AG08395 (cell line): Measurements from ENCODE around the gene COBL.
A peak's percentile ranks its signal among the peaks of the same experiment; 100 is the strongest.

Source experiments
- DNase-seq: peaks from one replicate; pipeline ENCODE4 v3.0.0; 2012; ENCODE audit warnings: mixed read lengths, low spot score

The COBL gene

DNA sequence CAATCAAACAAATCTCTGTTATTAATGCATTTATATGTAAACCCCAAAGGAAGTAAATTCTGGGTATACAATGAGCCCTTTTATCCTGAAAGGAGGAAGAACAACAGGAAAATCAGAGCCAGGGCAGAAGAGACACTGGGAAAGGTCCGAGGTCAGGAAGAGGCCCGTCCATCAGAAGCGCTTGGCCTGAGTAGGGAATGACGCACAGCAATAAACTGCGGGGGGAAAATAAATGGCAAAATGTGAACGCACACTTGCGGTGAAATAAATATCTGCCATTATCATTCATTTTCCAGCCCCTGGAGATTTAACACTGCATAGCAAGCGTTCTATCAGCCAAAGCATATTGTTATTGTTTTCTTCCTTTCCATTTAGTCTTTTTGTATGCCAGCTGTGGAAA, 243.4 kb downstream of the COBL start:
- DNase-seq = no peak

DNA sequence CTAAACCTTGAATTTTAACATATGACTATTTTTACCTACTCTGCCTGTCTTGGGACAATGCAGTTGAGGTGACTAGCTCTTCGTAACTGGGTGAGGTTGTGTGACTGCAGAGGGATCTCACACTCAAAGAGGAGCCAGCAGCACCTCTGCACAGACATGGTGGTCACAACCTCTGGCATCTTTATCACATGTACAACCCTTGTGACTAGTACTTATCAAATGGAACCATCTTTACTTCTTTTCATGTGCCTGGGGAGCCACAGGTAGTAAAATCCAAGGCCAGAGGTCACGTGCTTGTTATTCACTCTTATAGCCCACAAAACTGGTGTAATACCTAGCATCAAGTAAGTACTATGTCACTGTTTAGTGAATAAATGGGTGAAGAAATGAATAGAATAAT, 244.3 kb downstream of the COBL start:
- no peak for DNase-seq

DNA sequence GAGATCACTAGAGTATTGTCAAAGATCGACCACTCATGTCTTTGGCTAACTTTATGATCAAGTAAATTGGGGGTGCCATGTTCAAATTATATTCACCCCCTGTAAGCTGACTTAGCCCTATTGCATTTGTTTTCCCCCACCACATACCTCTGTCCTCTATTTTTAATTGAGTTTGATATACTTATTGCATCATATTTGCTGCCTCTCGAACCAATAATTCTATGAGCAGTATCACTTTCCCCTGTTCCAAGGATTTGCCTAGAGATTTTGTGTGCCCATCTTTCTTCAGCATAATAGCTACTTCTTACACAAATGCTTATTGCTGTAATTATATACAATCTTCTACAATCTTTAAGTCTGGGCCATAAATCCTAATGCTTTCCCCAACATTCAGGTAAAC, 245.2 kb downstream of the COBL start:
- no peak for DNase-seq

DNA sequence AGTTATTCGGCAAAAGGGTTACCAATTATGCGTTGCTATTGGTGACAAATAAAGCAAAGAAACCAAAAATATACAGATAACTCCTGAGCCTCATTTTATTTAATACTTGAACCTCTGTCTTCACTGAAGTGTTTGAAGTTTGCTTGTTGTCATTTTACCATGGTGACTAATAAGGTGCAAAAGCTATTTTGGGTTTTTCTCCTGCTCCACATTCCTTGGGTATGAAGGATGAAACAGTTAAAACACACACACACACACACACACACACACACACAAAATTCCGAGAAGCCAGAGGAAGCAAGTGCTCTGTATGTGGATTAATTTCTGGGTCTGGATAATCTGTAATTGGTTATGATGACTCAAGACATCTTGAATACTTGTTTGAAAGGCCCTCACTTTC, 246.5 kb downstream of the COBL start:
- DNase-seq = peak; percentile 58

DNA sequence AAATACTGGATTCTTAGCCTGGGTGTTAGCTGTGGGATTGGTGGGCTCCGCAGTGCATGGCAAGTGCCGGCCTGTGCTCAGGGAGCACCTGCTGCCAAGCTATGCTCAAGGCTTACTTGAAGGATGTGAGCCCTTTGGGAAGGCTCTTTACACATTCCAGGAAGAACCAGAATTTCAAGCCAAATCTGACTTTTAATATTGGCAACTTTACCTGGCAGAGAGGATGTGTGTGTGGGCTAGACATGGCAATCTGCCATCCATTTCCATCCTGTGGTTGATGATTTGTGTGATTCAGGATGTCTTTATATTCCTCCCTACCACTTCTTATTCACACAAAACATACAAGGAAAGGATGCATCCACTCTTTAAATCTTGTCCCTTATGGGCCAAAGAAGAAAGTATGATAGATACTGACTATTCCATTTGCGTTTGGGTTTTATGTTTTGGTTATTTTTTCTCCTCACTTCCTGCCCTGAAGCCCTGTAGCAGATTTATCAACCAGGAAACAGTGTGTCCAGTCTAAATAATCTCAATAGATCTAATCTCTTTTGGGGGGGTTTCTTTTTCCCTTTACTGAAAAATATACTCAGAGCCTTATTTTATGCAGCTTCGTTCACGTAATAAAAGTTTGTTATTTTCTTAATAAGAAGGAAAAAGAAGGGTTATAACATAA, 247.1 kb downstream of the COBL start:
- no peak for DNase-seq

DNA sequence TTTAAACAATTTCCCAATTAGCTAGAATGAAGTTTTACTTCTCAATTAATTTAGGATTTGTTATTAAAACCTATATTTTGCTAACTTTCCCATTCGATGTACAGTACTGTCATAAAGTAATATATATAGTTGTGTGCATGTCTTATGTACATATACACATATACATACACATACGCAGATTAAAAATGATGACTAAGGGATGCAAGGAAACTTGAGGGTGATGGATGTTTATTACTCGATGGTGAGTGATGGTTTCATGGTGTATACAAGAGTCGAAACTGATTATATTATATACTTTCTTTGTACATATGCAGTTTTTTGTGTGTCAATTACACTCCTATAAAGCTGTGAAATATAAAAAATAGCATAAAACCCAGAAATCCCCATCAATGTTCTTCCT, 248.2 kb downstream of the COBL start:
- DNase-seq = no peak

DNA sequence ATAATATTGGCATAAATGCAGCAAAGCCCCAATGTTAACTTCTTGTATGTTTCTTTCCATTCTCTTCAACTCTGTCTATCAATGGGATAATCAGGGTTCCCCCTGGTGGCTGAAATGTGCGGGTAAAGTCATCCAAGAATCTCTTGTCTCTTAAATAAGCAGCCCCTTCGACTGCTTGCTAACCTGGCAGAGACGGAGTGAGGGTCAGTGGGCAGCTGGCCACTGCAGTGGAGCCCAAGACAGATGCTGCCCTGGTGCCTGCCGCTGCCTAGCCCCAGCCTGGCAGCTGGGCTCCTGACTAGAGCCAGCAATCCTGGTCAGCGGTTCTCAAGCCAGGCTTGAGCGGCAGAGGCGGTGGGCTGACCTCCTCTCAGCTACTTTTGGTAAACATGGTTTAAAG, 248.9 kb downstream of the COBL start:
- peak; percentile 69 for DNase-seq

DNA sequence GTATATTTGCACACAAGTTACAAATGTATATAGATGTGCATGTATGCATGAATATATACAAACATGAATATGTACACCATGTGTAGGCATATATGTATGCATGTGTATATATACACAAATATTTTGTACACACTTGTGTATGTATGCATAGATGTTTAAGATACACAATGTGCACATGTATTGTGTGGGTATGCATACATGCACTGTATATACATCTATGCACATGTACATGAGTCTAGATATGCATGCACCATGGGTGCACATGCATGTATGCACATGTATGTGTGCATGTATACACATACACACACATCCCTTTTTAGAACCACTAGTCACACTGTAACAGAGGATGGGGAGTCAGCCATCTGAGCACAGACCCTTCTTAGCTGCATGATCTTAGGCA, 249.4 kb downstream of the COBL start:
- no peak for DNase-seq

DNA sequence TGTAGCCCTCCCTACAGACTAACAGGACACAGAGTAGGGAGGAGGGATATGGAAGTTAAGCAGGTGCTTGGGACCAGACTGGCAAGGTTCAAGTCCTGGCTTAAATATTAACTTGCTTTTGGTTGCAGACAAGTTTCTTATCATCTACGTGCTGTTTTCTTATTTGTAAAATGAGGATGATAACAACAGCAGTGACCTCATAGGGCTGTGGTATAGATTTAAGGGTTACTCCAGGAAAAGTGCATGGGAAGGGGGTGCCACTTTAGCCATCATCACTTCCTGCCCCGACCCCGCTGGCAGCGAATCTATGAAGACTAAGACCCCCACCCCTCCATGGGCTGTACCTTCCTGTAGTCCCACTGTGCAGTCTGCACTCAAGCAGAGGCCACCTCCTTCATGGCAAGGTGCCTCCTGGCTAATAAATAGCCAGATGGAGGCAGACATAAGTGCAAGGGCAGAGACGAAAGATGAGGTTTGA, 250.2 kb downstream of the COBL start:
- DNase-seq = no peak

DNA sequence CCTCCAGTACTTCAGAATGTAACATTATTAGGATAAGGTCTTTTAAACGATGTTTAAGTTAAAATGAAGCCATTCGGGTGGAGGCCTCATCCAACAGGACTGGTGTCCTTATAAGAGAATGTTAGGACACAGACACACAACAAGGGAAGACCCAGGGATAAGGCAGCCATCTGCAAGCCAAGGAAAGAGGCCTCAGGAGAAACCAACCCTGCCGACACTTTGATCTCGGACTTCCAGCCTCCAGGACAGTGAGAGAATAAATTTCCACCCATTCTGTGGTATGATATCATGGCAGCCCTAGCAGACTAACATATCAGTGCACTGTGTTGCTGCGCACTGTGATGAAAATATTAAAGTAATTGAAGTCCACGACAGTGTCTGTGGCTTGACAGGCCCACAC, 250.8 kb downstream of the COBL start:
- DNase-seq = no peak

DNA sequence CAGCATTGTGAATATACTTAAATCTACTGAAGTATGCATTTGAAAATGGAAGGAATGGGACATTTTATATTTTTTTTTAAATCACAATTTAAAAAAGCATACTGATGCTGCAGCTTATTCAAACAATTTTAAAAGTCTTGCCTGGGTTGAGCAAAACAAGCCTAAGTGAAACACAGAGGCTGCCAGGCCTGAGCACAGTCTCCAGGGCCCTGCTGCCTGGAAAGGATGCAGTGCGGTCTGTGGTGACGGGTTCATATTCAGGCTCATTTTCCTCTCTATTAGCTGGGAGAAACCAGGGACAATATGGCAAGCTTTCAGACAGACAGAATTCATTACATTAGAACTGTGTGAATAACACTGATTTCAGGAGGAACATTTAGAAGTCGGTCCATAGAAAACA, 251.9 kb downstream of the COBL start:
- no peak for DNase-seq

DNA sequence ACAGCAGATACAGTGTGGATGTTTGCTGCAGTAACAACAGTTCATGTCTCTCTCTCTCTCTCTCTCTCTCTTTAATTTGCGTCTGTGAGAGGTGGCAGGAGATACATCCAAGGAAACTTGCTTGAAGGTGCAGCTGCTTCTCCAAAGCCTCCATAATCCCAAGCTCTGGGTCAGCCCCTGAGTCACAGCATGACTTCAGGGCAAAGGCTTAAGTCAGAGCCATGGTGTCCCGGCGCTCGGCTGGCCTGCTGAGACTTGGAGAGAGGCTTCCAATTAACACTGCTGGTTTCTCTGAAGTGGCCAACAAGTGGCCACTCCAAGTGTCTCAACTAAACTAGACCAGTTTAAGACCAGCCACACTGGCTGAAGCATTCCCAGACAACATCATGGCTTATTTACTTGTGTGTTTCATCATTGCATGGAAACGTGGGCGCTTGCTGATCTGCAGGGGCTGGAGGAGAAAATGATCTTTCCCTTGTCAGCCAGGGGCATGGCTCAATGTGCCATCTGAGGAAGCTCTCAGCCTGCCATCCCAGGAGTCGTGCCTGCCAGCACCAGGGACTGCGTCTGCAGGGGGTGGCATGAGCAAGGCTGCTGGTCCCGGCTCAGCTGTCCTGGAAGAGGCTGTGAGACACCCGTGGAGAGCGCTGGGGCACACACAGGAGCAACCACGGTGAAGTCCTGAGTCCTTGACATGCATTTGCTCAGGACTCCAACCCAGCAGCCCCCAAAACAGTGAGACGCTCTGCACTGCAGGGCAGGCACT, 254.2 kb downstream of the COBL start:
- no peak for DNase-seq

DNA sequence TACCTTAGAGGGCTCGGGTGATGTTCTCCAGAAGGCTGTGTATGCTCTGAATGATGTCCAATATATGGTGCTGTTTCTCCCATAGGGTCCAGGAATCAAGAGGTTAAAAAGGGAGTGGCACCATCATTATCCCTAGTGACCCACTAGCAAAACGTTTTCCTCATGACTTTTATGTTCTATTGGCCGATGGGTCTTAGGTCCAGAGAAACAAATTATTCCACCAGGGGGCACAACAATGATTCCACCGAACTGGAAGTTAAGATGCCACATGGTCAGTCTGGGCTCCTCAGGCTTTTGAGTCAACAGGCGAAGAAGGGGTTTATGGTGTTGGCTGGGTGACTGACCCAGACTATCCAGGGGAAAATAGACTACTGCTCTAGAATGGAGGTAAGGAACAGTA, 256.1 kb downstream of the COBL start:
- no peak for DNase-seq

DNA sequence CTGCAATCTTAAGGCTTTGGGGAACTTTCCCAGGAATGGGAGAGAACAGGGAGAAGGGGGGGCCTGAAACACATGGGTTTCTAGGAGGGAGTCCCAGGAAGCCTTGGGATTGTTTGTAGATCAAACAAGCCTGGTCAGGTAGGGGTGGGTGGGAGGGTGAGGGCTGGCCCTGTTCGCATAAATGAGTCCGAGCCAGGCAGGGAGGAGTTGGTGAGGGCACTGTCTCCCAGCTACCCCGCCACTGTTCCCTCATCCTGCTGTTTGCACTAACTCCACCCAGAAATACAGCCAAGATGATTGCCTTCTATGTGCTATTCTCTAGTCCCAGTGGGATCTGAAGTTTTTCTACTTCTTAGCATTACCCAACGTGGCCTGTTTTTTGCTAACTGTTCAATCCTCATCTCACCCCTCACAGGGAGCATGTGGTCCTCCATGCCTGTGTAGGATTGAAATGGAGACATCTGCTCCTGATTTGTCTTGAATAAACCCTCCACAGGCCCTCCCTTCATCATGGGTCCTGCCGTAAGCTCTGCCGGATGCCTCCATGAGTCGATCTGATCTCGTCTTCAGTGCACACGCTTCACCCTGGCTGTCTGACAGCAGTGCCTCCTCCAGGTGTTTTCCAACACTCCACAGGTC, 257.0 kb downstream of the COBL start:
- DNase-seq = no peak

DNA sequence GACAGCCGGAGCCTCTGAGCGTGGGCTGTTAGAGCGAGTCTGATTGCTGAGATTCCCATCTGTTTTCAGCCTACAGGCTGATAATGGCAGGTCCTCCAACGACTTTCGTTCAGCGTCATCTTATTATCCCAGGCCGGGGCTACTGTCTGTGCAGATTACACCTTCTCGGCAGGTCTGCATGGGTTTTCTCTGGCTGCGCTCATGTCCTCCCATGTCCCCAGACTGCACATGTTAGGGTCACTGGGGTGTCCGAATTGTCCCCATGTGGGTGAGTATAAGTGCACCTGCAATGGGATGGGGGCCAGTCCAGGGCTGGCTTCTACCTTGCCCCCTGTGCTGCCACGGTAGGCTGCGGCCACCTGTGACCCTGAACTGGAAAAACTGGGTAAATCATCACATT, 257.8 kb downstream of the COBL start:
- DNase-seq = no peak

DNA sequence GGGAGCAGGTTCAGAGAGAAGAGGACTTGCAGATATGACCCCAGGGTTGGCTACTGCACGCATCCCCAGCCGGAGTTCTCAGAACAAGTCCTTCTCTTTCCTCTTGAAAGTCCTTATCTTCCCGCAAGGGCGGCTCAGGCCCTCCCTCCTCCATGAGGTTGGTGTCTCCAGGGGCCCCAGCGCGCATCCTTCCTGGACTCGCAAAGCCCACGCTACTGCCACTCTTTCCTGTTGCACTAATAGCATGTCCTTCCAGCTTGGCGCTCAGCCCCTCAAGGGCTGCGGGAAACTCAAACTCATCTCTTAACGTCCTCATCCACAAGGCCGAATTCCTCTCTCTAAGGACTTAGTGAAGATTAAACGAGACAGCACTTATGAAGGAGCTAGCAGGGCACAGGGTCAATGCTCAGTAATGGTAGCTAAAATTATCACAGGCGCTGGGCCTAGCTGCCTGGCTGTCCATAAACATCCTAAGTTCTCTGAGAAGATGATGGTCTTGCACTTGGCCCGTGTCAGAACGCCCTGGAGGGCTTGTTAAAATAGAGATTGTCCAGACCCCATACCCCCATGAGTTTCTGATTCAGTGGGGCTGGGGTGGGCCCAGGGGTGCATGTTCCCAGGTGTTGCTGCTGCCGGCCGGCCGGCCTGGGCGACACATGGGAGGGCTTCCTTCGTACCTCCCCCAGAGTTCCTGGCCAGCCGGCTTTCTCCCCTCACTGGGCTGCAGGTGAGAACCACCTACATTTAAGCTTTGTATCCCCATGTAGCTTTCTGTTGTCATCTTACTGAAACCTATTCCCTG, 261.4 kb downstream of the COBL start:
- DNase-seq = no peak

DNA sequence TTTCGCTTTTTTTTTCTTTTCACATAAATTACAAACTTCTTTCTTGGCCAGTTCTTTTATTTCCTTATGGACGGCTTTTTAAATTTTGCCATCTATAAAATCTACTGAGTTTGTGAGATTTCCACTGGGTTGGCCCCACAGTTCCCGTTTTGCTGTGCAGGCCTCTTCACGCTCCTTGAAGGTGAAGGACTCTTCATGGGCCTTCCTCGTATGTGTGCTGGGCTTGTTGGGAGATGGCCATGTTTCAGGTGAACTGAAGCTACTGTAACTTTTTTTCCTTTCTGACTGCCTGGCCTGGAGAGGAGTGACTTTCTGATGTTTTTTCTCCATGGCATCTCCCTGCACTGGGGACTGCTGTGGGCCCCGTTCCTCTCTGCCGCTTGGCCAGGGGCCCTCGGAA, 262.4 kb downstream of the COBL start:
- DNase-seq = no peak

DNA sequence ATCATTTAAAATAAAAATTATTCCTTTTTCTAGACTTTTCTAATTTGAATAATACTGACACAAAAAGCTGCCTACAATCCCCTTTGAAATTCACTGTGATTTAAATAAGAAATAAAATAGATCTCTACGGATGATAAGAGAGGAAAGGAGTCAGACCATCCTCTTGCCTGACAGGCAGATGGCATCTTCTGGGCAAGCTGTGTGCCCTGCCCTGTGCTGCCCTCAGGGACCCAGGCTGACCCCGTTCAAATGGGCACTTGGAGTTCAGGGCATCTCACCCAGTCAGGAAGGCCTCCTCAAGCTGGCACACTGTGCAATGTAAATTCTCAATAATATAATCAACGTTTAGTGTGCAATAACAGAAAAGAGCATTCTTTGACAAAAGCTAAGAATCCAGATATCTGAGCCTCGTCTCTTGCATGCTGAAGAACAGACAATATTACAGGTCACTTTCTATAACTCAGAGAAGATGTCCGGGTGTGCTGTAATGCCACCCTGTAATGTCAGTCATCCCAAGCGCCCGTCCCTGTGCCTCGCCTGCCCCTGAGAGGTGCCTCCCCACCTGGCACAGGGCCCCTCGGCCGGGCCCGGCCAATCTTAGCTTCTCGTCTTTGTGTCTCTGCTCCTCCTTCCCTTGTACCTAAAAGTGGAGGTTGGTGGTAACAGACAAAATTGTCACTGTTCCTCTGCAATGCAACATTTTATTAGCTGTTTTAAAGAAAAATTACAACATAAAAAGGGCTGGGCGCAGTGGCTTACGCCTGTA, 263.3 kb downstream of the COBL start:
- no peak for DNase-seq

DNA sequence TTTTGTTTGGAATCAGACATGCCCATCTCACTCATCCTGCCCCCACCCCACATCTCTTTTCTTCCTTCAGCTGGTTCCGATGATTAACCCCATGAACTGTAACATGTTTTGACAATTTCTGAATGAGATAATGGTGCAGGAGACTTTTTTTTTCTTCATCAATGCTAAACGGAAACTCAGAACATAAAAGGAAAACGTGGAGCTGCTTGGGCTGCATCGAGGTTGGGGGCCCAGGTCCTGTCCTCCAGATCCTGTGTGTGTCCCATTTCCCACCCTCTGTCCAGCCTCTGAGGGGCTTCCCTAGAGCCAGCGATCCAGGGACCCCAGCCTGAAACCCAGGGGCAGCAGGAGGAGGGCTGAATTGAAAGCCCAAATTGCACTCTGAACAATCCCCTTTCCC, 270.1 kb downstream of the COBL start:
- no peak for DNase-seq

DNA sequence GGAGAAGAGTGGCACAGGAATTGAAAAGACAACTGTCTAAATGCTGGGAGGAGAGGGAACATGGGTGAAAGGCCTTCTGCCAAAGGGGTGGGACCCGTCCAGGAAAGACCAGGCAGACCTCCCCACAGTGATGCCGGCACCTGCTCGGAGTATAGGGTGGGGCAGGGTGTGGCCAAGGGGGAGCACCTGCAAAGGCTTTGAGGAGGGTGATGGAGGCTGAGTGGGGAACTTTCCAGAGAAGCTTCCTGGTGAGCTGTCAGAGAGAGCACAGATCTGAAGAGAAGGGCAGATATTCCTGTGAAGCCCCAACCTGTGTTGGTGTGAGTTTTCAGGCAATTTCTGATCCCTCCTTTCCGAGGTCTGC, 270.5 kb downstream of the COBL start:
- DNase-seq = no peak

DNA sequence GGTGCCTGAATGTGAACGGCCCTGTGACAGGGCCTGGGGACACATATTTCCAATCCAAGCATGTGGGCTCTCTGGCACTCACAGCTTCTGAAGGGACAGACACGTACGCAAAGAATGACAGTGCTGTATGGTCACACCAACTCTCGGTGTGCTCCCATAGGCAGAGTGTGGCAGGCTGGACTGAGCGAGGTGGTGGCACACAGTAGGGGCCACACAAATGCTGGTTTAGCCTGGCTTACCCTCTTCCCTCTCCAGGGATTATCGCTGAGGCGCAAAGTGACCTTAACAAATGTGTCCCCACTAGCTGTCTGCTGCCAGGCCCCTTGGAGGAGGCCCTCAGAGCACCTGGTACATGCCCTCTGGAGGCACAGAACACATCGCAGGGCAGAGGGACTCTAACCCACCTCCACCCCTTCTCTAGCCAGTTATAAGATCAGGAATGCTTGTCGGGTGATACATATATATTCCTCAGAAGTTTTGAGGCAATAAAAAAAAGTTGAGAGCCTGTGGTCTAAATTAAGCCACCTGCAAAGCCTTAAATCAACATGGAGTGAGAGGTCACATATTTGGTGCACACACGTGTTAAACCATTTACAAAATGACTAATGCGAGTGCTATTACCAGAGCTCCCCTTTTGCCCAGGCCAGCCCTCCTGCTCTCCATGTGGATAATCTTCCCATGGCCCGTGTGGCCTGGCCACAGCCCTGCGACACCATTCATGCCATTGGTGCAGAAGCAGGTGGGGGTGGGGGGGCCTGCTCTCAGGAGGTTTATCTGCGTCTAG, 271.1 kb downstream of the COBL start:
- peak; percentile 66 for DNase-seq
